Measurements from ENCODE around the gene STH. TPM values are rescaled to one million over a fixed set of nuclear protein-coding genes. Genes with fewer than 3 reads are reported as not detected.

The STH gene
- total RNA-seq, 2 donors from 2014 or later, result not detected

Other genes with a start within 250 kb of the STH start
- gene CRHR1, start 214.9 kb upstream of the STH start, total RNA-seq, result not detected
- not detected for gene SPPL2C, start 154.4 kb upstream of the STH start, total RNA-seq
- gene MAPT, start 104.7 kb upstream of the STH start, total RNA-seq, result 10 to 100 TPM; 20.8 to 24.0 TPM
- 10 to 100 TPM; 29.4 to 40.7 TPM for gene KANSL1, start 194.2 kb downstream of the STH start, total RNA-seq